AG09309 (cell line): ENCODE measurements around the gene KYAT1.
A peak's percentile ranks its signal among the peaks of the same experiment; 100 is the strongest.

Experiments
- DNase-seq: peaks from one replicate; pipeline ENCODE4 v3.0.0-alpha.2; 2010; ENCODE audit warnings: low read depth
- H3K4me3 ChIP-seq: 2 replicates; pipeline ENCODE4 v1.5.1; 2011; ENCODE audit warnings: mild to moderate bottlenecking, low read depth, low read length, moderate library complexity; ENCODE audit not compliant: control insufficient read depth
- TF ChIP-seq, protein P1 (sequence below): IDR thresholded peaks from 2 replicates; pipeline ENCODE4 v1.5.1; 2011; ENCODE audit warnings: mild to moderate bottlenecking, low read depth, low read length, inconsistent platforms; ENCODE audit not compliant: insufficient read depth, control insufficient read depth; ENCODE audit errors: missing control alignments

The KYAT1 gene

DNA sequence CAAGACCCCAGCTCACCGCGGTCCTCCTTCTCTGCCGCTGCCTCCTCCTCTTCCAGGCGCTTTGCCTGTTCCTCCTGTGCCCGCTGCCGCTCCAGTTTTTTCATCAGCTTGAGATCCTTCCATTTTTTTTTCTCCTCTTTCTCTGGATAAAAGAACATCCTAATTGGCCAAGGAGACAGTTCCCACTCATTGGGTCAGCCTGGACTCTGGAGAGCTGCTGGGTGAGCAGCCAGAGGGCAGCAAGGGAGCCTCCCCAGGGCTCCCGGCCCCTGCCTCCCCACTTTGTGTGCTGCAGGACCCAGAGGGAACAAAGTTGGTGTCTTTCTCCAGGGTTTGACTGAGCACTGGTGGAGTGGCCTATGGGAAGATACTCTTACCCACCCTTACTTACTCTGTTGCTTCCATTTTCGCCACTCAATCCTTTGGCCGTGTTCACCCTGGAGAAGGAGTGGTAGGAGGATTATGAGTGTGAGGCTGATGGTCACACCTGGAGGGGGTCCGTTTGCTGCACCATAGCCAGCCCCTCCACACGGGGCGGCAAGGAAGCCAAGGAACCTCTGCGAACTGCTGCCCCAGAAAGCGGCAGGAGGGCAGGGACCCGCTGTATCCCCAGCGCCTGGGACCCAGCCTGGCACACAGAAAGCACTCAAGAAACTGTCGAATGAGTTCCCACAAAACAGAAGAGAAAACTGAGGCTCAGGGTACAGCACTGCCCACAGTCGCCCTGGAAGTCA, 52.9 kb downstream of the KYAT1 start:
- H3K4me3 ChIP-seq: peak overlapping the region; percentile 80
- TF ChIP-seq, protein P1, sequence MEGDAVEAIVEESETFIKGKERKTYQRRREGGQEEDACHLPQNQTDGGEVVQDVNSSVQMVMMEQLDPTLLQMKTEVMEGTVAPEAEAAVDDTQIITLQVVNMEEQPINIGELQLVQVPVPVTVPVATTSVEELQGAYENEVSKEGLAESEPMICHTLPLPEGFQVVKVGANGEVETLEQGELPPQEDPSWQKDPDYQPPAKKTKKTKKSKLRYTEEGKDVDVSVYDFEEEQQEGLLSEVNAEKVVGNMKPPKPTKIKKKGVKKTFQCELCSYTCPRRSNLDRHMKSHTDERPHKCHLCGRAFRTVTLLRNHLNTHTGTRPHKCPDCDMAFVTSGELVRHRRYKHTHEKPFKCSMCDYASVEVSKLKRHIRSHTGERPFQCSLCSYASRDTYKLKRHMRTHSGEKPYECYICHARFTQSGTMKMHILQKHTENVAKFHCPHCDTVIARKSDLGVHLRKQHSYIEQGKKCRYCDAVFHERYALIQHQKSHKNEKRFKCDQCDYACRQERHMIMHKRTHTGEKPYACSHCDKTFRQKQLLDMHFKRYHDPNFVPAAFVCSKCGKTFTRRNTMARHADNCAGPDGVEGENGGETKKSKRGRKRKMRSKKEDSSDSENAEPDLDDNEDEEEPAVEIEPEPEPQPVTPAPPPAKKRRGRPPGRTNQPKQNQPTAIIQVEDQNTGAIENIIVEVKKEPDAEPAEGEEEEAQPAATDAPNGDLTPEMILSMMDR: no peak
- DNase-seq: no peak

DNA sequence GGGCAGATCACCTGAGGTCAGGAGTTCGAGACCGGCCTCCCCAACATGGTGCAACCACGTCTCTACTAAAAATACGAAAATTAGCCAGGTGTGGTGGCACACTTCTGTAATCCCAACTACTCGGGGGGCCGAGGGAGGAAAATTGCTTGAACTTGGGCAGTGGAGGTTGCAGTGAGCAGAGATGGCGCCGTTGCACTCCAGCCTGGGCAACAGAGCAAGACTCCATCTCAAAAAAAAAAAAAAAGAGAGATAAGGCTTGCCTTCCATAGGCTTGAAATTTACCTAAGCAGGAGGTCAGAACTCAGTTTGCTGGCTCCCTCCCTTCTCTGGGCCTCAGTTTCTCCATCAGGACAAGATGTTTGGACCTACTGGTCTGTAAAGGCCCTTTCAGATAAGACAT, 53.5 kb downstream of the KYAT1 start:
- peak overlapping the region; percentile 80; the same call in 1 of the 2 replicates for H3K4me3 ChIP-seq
- TF ChIP-seq, protein P1: no peak
- DNase-seq: no peak

DNA sequence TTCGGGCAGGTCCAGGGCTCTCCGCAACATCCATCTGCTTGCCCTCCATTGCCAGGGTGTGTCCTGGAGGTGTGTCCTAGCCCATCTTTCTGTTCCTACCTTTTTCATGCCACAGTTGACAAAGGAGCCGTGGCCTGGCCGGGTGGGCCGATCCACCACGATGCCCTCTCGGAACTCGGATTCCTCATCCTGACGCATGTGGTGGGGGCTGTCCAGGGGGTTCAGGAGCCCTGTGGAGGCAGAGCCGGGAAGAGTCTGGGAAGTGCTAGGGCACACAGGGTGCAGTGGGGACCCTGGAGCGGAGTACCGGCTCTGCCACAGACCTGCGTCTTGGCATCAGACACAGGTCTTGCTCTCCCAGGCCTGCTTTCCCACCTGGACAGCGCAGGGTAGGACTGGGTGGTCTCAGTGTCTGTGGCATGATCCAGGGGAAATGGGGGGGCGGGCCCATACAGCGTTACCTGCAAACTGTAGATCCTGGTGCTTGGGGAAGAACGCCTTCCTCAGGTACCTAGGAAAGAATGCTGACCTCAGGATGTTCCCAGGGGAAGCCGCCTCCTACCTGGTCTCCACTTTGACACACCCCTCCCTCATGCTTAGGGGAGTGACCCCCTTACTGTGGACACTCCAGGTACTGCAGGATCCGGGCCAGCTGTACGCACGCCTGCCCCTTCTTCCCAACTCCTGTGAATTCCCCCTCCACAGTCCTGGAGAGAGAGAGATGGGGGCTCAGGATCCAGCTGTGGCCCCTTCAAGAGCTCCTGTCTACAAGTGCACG, 55.6 kb downstream of the KYAT1 start:
- no peak for DNase-seq
- TF ChIP-seq, protein P1: no peak

DNA sequence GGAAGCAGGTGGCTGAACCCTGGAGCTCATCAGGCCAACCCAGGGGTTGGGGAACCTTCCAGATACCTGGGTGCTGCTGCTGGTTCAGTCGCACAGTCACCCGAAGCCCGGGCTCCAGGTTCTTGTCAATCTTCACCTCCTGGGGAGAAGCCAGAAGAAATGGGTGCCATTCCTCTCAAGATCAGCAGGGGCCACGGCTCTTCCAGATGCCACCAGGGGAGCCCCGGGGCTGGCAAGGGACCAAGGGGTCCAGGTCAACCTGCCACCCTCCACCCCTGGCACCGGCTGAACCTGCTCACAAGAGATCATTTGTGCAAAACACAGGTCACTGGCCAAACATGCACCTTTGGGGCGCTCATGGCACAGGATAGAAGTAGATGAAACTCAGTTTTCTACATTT, 56.8 kb downstream of the KYAT1 start:
- TF ChIP-seq, protein P1: no peak
- DNase-seq: no peak
- H3K4me3 ChIP-seq: no peak overlapping the region

More for the DNA sequence above, 55.6 kb downstream of the KYAT1 start:
- no peak overlapping the region for H3K4me3 ChIP-seq

DNA sequence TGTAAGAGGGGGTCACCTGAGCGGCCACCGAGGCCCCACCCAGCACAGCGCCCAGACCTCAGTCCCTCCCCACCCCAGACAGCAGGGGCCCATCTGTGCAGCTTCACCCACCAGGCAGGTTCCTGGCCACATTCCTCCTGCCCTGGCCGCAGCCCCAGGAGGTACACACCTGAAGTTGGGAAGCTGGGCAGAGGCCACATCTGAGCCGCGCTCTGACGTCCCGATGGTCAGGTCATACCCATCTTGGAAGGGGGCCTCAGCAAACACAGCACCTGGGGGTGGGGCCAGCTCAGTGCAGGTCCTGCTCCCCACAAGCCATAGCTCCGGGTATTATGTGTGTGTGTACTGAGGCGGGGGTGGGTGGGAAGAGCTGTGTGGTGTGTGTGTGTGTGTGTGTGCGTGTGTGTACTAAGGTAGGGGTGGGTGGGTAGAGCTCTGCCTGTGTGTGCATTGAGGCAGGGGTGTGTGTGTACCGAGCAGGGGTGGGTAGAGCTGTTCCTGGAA, 57.8 kb downstream of the KYAT1 start:
- H3K4me3 ChIP-seq: no peak overlapping the region
- TF ChIP-seq, protein P1: no peak
- DNase-seq: no peak

DNA sequence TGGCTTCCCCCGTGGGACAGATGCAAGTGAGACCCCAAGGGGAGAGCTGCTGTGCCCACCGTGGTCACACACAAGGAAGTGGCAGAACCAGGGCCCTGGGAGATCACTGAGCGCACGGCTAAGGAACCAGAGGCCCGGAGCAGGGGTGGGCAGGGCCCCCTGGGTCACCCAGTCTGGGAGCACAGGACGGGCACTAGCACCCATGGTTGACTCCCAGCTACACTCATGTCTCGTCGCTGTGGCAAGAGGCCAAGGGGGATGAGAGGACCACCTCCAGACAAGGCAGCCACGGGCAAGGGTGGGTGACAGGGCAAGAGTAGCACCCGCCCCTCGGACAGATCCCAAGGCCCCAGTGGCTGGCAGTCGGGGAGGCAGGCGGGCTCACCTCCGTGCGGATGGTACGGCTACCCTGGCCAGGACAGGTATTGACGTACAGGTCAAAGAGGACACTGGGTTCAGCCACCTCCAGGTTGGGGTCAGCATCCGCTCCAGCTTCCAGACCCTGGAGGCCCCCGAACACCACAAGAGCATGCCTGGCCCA, 58.3 kb downstream of the KYAT1 start:
- DNase-seq: no peak
- TF ChIP-seq, protein P1: no peak
- no peak overlapping the region for H3K4me3 ChIP-seq
